Upper lobe of left lung (tissue), 6 donors: ENCODE results near the gene APCDD1. TPM values are rescaled to one million over a fixed set of nuclear protein-coding genes. Genes with fewer than 3 reads are reported as not detected.
"Not testable (repeated sequence)": the region's sequence is repeated elsewhere in the genome, so short reads cannot be mapped to it uniquely, and the experiment has no call there.

ENCODE experiments used
- ATAC-seq, 2 donors: fragments of 200-7000 bp; cut with Tn5 transposase; one replicate each; pipeline ENCODE4 v1.9.1; 2022; ENCODE audit warnings: mild to moderate bottlenecking in 2 of 2, moderate library complexity in 2 of 2; ENCODE audit not compliant: low FRiP score in 2 of 2
- DNase-seq, 2 donors: peaks; one replicate each; pipeline ENCODE4 v3.0.0-alpha.2; 2019 to 2020
- H3K27ac ChIP-seq, 4 donors: fragments of 200-600 bp; sonication (generic); one replicate each; pipeline ENCODE4 v1.5.1; 2016 to 2019
- H3K27me3 ChIP-seq, 4 donors: fragments of 200-600 bp; sonication (generic); one replicate each; pipeline ENCODE4 v1.5.1; 2017 to 2019
- H3K36me3 ChIP-seq, 4 donors: fragments of 200-600 bp; sonication (generic); one replicate each; pipeline ENCODE4 v1.5.1; 2016 to 2019
- H3K4me1 ChIP-seq, 4 donors: fragments of 200-600 bp; sonication (generic); one replicate each; pipeline ENCODE4 v1.5.1; 2018 to 2019
- H3K4me3 ChIP-seq, 4 donors: fragments of 200-600 bp; sonication (generic); one replicate each; pipeline ENCODE4 v1.5.1; 2017 to 2019; ENCODE audit warnings: mild to moderate bottlenecking in 2 of 4, moderate library complexity in 1 of 4
- H3K9me3 ChIP-seq, 4 donors: fragments of 200-600 bp; sonication (generic); one replicate each; pipeline ENCODE4 v1.5.1; 2018 to 2019
- CTCF ChIP-seq, 6 experiments: fragments of 450-650 bp in 4 of 6; fragments of 200-600 bp in 2 of 6; sonication (generic) in 2 of 6; IDR thresholded peaks; one replicate each; pipeline ENCODE4 v1.5.1; 2016 to 2019; ENCODE audit warnings: antibody characterized with exemption in 6 of 6
- EP300 ChIP-seq, 4 donors: sonication (generic); formaldehyde crosslinking; IDR thresholded peaks; one replicate each; pipeline ENCODE4 v1.5.1; 2017; ENCODE audit warnings: antibody characterized with exemption in 4 of 4, control low read depth in 2 of 4
- POLR2A ChIP-seq, 4 donors: fragments of 450-650 bp; IDR thresholded peaks; one replicate each; pipeline ENCODE4 v1.5.1; 2016 to 2017; ENCODE audit warnings: antibody characterized with exemption in 4 of 4, mild to moderate bottlenecking in 2 of 4
- POLR2AphosphoS5 ChIP-seq, 2 donors: sonication (generic); formaldehyde crosslinking; IDR thresholded peaks; one replicate each; pipeline ENCODE4 v1.5.1; 2017; ENCODE audit warnings: antibody characterized with exemption in 2 of 2
- WGBS, 2 donors: methylation state at CpG; one replicate each; pipeline ENCODE4 v1.1.5; 2017 to 2018; 5-methylcytosine and 5-hydroxymethylcytosine counted together
- total RNA-seq, 6 donors: library from RNA; depleted of rRNA in 4 of 6; stranded (reverse); fragments of >200 nt in 4 of 6; gene quantifications; one replicate each; pipeline versions ENCODE4 v1.1.0 to v1.2.1, GENCODE V29; 2016 to 2021
- donor health status: DM: no; HTN: no; CAD: no; lungs with moderate emphysema.
- donor health status: DM: no; HTN: yes; CAD: no; lungs with severe emphysema.

The APCDD1 gene
- total RNA-seq, 6 donors from 2014 or later = 8.4 to 40.4 (median 24.1) TPM

GRCh38 chr18:10460414-10461018 lies 6.1 kb downstream of the APCDD1 start:
- Histone ChIP-seq H3K4me3 (no peak overlapping the region), H3K9me3 (no peaks in the 10 kb centered on the region), H3K36me3 (no peaks in the 10 kb centered on the region), H3K27me3 (no peaks in the 10 kb centered on the region), H3K4me1 (peaks cover 2 to 21% (median 14%) of the 10 kb centered on the region in 4 donors), H3K27ac (no peak overlapping the region)
- WGBS, 2 donors = 95 to 96% methylated on average over 8 of the region's 8 CpGs
- ATAC-seq (no peak), DNase-seq (no peak)
- TF ChIP-seq POLR2AphosphoS5 (IDR thresholded peaks at IDR 0.05) = no peak
- TF ChIP-seq POLR2A (IDR thresholded peaks at IDR 0.05) = no peak
- no peak for TF ChIP-seq EP300 (IDR thresholded peaks at IDR 0.05)
- TF ChIP-seq CTCF (IDR thresholded peaks at IDR 0.05) = no peak

GRCh38 chr18:10461989-10462388 lies 7.6 kb downstream of the APCDD1 start:
- Histone ChIP-seq H3K27me3 (no peaks in the 10 kb centered on the region), H3K27ac (no peak overlapping the region), H3K9me3 (no peaks in the 10 kb centered on the region), H3K4me3 (no peak overlapping the region), H3K4me1 (peaks cover 0 to 14% (median 5%) of the 10 kb centered on the region in 4 donors), H3K36me3 (no peaks in the 10 kb centered on the region)
- TF ChIP-seq POLR2A (IDR thresholded peaks at IDR 0.05) (no peak), EP300 (IDR thresholded peaks at IDR 0.05) (no peak), POLR2AphosphoS5 (IDR thresholded peaks at IDR 0.05) (no peak), CTCF (IDR thresholded peaks at IDR 0.05) (no peak)
- DNase-seq (no peak), ATAC-seq (no peak)
- WGBS, 2 donors = 76 to 79% methylated on average over 4 of the region's 4 CpGs

GRCh38 chr18:10462597-10462996 lies 8.2 kb downstream of the APCDD1 start:
- H3K27ac ChIP-seq = no peak overlapping the region
- TF ChIP-seq POLR2AphosphoS5 (IDR thresholded peaks at IDR 0.05) = no peak
- TF ChIP-seq CTCF (IDR thresholded peaks at IDR 0.05) = no peak
- TF ChIP-seq POLR2A (IDR thresholded peaks at IDR 0.05) = no peak
- no peak for TF ChIP-seq EP300 (IDR thresholded peaks at IDR 0.05)
- H3K9me3 ChIP-seq = no peaks in the 10 kb centered on the region
- no peak for DNase-seq
- H3K4me3 ChIP-seq = no peak overlapping the region
- no peak for ATAC-seq
- no peaks in the 10 kb centered on the region for H3K27me3 ChIP-seq
- WGBS, 2 donors = 76 to 85% methylated on average over 2 of the region's 2 CpGs
- peaks cover 0 to 9% (median 2%) of the 10 kb centered on the region in 4 donors for H3K4me1 ChIP-seq
- H3K36me3 ChIP-seq = no peaks in the 10 kb centered on the region

GRCh38 chr18:10463096-10463495 lies 8.7 kb downstream of the APCDD1 start:
- Histone ChIP-seq H3K27me3 (no peaks in the 10 kb centered on the region), H3K36me3 (no peaks in the 10 kb centered on the region), H3K4me1 (peaks cover 0 to 4% (median 2%) of the 10 kb centered on the region in 4 donors), H3K4me3 (no peak overlapping the region), H3K27ac (no peak overlapping the region), H3K9me3 (no peaks in the 10 kb centered on the region)
- 82 to 90% methylated on average over 6 of the region's 6 CpGs for WGBS, 2 donors
- ATAC-seq (no peak), DNase-seq (no peak)
- TF ChIP-seq CTCF (IDR thresholded peaks at IDR 0.05) (no peak), EP300 (IDR thresholded peaks at IDR 0.05) (no peak), POLR2AphosphoS5 (IDR thresholded peaks at IDR 0.05) (no peak), POLR2A (IDR thresholded peaks at IDR 0.05) (no peak)

GRCh38 chr18:10463741-10464140 lies 9.3 kb downstream of the APCDD1 start:
- Histone ChIP-seq H3K27ac (no peak overlapping the region), H3K9me3 (no peaks in the 10 kb centered on the region), H3K36me3 (no peaks in the 10 kb centered on the region), H3K4me3 (no peak overlapping the region), H3K27me3 (no peaks in the 10 kb centered on the region), H3K4me1 (peaks cover 0 to 4% (median 0%) of the 10 kb centered on the region in 4 donors)
- DNase-seq (no peak), ATAC-seq (no peak)
- WGBS, 2 donors = 93 to 95% methylated on average over 4 of the region's 4 CpGs
- no peak for TF ChIP-seq POLR2A (IDR thresholded peaks at IDR 0.05)
- no peak for TF ChIP-seq POLR2AphosphoS5 (IDR thresholded peaks at IDR 0.05)
- TF ChIP-seq EP300 (IDR thresholded peaks at IDR 0.05) = no peak
- TF ChIP-seq CTCF (IDR thresholded peaks at IDR 0.05) = no peak

GRCh38 chr18:10464161-10464648 lies 9.8 kb downstream of the APCDD1 start:
- not testable (repeated sequence) for H3K4me3 ChIP-seq, H3K27me3 ChIP-seq, ATAC-seq, H3K27ac ChIP-seq, DNase-seq, H3K4me1 ChIP-seq, H3K9me3 ChIP-seq, H3K36me3 ChIP-seq
- WGBS, 2 donors = 91 to 95% methylated on average over 2 of the region's 2 CpGs
